GM04504 (cell line): ENCODE results near the gene RNF168.
"Not testable (repeated sequence)": the region's sequence is repeated elsewhere in the genome, so short reads cannot be mapped to it uniquely, and the experiment has no call there.

Experiments used
- DNase-seq: peaks from one replicate; pipeline ENCODE4 v3.0.0-alpha.2; 2012; ENCODE audit warnings: low read depth

RNF168 gene

DNA sequence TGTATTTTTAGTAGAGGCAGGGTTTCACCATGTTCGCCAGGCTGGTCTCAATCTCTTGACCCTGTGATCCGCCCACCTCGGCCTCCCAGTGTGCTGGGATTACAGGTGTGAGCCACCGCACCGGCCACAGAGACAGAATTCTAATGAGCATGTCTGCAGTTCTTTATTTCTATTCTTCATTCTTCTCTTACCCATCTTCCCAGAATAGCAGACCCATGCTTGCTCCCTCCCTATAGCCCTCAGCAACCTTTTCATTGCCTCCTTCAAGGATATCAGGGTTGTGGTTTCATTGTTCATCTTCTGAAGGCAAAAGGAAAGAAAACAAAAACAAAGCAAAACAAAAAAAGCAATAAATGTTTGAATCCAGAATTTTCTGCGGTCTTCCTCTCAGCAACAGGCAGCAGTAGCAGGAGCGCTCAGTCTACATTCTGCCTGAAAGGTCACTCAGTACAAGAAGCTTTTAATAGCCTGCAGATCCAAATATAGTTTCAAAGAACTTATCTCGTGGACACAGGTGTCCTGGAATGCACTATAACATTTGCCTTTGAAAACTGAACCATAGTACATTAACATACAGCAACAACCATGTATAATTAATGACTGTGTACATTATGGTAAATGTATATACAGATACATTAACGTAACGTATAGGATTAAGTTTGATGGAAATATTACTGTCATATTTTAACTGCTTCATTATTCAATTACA, 11.5 kb upstream of the RNF168 start, which contains the start of gene SMCO1:
SMCO1 (minus strand) TSS at position 434 of the 709 bp plus-strand sequence; CDS start at position 297, 137 bp downstream.
- DNase-seq, result no peak

DNA sequence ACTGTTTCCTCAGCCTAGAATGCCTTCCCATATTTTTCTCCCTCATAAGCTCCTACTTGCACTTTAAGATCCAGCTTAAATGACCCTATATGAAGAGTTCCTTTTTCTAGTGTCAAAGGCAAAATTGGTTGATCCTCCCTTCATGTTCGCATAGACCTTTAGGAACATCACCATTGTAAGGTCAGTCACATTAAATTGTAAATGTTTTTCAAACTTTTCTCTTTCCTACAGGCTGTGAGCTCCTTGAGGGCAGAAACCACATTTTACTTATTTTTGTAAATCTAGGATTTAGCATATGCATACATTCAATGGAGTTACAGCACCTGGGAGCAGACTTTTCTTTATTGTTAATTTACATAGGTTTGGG, 10.8 kb upstream of the RNF168 start:
- no peak for DNase-seq

DNA sequence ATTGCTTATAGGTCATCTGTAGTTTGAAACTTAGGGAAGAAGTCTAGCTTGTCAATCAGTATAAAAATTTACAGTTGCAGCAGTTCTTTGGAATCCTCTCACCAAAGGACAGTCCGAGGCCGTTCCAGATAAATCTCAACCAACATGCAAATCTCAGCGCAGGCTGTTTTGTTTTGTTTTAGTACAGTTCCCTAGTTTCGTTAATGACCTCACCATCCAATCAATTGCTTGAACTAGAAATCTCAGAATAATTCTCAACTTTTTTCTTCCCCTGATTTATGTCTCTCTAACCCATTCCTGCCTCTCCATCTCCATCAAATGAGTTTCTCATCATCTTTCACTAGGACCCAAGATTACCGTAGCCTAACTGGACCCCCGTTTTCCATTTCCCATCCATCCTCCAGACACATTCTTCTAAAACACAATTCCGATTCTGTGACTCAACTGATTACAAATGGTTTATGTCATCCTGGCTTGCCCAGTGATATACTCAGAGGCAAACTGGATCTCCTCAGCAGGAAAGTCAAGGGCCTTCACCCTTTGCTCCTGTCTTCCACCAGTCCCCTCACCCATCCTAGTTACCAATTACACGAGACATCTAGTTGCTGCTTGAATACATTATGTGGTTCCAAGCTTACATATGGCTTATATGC, 10.3 kb upstream of the RNF168 start:
- no peak for DNase-seq

DNA sequence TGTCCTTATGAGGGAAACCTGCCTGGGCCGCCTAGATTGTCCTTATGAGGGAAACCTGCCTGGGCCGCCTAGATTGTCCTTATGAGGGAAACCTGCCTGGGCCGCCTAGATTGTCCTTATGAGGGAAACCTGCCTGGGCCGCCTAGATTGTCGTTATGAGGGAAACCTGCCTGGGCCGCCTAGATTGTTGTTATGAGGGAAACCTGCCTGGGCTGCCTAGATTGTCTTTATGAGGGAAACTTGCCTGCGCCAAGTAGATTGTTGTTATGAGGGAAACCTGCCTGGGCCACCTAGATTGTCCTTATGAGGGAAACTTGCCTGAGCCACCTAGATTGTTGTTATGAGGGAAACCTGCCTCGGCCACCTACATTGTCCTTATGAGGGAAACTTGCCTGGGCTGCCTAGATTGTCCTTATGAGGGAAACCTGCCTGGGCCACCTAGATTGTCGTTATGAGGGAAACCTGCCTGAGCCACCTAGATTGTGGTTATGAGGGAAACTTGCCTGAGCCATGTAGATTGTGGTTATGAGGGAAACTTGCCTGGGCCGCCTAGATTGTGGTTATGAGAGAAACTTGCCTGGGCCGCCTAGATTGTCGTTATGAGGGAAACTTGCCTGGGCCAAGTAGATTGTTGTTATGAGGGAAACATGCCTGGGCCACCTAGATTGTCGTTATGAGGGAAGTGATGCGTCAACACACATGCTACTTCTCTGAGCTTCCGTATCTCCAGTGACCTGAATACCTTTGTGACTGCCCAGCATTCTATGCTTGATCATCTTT, 8.3 kb upstream of the RNF168 start:
- not testable (repeated sequence) for DNase-seq

DNA sequence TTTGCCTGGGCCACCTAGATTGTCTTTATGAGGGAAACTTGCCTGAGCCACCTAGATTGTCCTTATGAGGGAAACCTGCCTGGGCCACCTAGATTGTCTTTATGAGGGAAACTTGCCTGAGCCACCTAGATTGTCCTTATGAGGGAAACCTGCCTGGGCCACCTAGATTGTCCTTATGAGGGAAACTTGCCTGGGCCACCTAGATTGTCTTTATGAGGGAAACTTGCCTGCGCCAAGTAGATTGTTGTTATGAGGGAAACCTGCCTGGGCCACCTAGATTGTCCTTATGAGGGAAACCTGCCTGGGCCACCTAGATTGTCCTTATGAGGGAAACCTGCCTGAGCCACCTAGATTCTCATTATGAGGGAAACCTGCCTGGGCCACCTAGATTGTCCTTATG, 7.5 kb upstream of the RNF168 start:
- not testable (repeated sequence) for DNase-seq

DNA sequence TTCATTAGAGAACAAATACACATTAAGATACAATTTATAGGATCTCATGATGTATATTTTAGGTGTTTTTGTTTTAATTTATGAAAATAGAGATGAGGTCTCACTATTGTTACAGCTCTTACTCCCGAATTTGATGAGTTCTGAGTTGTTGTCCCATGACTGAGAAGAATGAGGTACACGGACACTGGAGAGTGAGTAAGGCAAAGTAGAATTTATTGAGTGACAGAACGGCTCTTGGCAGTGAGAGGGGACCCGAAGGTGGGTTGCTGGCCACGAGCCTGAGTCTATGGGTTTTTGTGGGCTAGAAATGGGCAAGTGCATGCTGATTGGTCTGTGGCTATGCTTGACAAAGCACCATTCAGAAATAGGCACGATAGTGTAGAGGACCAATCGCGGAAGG, 3.1 kb upstream of the RNF168 start:
- DNase-seq, result no peak

DNA sequence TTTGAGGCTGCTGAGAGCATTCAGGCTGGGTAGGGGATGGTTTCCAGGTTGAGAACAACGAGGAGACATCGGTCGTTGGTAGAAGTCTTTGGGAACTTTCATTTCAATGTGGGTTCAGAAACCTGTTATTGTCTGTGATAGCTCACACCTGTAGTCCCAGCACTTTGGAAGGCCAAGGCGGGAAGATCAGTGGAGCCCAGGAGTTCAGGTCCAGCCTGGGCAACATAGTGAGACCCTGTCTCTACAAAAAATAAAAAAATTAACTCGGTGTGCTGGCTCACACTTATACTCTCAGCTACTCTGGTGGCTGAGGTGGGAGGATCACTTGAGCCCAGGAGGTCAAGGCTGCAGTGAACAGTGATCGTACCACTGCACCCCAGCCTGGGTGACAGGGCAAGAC, 988 bp upstream of the RNF168 start:
- no peak for DNase-seq

DNA sequence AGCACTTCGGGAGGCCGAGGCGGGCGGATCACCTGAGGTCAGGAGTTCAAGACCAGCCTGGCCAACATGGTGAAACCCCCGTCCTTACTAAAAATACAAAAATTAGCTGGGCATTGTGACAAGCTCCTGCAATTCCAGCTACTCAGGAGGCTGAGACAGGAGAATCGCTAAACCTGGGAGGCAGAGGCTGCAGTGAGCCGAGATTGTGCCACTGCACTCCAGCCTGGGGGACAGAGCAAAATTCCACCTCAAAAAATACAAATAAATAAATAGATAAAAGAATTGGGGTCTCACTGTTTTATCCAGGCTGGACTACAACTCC, 470 bp upstream of the RNF168 start:
- DNase-seq, result not testable (repeated sequence)

DNA sequence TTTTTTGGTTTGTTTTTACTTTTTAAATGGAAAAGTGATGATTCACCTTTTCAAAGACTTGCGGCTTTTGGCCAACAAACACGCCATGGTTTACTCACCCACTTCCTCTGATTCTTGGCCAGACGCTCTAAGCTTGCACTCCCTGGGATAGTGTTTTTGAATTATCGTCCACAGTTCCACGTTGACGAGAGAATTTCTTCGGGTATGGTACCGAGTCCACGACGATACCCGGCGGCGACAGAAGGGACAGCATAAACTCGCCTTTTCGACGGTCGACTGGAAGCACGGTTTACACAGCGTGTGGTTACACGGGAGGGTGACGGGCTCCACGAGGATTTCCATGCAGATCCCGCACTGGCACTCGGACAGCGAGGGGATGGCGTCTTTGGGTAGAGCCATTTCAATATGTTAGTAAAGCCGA, 783 bp downstream of the RNF168 start:
- DNase-seq, result peak; percentile 76

DNA sequence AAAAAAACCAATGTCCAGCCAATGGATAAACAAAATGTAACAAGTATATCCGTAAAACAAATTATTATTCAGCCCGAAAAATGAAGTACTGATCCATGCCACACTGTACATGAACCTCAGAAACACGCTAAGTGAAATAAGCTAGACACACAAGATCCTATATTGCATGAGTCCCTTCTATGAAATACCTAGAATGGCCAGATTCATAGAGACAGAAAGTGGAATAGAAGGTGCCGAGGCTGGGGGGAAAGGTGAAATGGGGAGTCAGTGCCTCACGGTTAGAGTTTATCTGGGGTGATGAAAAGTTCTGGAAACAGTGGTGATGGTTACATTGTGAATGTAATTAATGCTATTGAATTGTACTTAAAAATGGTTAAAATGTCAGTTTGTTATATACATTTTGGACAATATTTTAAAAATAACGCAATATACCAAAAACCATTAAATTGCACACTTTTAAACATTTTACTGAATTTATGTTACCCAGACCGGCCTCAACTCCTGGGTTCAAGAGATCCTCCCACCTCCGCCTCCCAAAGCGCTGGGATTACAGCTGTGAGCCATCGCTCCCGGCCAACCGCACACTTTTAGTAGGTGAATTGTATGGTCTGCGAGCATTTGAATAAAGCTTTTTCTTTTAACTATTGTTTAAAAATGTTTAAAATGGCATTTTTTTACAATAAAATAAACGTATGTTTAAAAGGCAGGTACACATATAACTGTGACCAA, 2.1 kb downstream of the RNF168 start:
- no peak for DNase-seq

DNA sequence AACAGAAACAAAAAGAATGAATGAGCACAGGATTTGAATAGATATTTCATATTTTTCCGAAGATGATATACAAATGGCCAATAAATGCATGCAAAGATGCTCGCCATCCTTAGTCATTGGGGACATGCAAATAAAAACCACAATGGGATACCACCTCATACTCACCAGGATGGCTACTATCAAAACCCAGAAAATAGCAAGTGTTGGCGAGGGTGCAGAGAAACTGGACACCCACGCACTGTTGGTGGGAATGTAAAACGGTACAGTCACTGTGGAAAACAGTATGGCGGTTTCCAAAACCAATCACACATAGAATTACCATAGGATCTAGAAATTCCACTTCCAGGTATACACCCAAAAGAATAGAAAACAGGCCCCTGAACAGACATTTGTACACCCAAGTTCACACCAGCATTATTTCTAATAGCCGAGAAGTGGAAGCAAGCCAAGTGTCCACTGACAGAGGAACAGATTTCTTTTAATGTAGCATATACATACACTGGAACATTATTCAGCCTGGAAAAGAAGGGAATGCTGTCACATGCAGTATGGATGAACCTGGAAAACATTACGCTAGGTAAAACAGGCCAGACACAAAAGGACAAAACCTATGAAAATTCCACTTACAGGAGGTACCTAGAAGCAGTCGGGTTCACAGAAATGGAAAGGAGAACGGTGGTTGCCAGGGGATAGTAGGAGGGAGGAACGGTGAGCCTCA, 3.6 kb downstream of the RNF168 start:
- no peak for DNase-seq

DNA sequence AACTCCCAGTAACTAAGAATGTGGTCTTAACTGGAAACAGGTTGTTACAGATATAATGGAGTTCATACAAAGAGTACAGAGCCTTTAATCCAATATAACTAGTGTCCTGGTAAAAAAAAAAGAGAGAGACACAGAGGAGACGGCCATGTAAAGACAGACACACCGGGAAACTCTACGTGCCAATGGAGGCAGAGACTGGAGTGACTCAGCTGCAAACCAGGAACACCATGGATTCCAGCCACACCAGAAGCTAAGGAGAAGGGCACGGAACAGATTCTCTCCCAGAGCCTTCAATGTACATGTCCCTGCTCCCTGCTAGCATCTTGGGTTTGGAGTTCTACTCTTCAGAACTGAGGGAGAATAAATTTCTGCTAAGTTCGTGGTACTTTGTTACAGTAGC, 4.5 kb downstream of the RNF168 start:
- peak; percentile 20 for DNase-seq

DNA sequence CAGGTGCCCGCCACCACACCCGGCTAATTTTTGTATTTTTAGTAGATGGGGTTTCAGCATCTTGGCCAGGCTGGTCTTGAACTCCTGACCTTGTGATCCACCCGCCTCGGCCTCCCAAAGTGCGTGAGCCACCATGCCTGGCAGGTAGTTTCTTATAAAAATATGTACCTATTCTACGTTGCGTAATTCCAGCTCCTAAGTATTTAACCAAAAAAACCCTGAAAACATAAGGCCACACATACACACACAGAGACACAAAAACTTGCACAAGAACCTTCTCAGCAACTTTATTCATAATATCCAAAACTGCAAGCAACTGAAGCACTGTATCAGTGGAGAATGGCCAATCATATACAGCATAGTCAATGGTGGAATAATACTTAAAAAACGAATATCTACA, 5.3 kb downstream of the RNF168 start:
- DNase-seq, result no peak

DNA sequence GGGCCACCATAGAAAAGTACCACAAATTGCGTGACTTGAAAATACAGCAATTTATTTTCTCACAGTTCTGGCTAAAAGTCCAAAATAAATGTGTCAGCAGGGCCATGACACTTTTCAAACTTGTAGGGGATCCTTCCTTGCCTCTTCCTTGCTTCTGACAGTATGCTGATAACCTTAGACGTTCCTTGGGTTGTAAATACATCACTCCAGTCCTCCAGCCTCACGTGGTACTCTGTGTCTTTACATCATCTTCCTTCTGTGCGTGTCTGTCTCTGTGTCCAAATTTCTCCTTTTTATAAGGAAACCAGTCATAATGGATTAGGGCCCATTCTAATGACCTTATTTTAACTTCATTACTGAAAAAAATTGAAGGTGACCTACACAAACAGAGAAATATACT, 7.4 kb downstream of the RNF168 start:
- DNase-seq, result no peak

DNA sequence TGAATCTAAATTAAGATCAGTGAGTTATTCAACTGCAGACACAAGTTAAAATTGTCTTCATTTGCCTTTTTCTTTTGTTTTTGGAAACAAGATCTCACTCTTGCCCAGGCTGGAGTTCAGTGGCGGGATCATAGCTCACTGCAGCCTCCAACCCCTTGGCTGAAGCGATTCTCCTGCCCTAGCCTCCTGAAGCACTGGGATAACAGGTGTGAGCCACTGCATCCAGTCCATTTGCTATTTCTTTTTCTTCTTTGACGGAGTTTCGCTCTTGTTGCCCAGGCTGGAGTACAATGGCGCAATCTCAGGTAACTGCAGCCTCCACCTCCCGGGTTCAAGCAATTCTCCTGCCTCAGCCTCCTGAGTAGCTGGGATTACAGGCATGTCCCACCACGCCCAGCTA, 10.3 kb downstream of the RNF168 start:
- DNase-seq, result no peak

DNA sequence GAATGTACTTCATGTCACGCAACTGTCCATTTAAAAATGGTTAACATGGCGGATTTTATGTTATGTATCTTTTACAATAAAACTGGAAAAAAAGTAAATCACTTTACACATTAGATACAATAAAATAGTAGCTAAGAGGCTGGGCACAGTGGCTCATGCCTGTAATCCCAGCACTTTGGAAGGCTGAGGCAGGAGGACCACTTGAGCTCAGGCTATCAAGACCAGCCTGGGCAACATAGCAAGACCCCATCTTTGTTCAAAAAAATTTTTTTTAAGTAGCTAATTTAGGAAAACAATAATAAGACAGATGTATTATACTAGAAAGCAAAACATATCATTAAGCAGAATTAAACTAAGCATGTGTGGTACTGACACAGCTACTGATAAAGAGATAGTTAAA, 11.5 kb downstream of the RNF168 start:
- DNase-seq, result no peak

DNA sequence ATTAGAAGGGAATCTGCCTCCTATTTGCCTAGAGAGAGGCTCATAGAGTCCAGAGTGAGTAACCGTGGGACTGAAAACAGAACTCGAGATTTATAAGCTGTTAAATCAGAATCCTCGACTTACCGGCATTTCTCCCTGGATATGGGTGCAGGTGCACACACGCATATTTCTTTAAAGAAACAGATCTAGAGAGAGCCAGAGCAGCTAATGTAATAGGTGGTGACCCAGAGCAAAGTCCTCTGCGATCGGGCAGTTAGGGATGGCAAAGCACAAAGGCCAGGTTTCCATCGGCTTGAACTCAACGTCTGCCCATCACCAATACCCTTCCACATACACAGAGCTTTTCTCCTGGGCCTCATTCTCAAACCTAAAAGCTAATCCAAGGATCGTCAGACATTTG, 13.8 kb downstream of the RNF168 start:
- no peak for DNase-seq

DNA sequence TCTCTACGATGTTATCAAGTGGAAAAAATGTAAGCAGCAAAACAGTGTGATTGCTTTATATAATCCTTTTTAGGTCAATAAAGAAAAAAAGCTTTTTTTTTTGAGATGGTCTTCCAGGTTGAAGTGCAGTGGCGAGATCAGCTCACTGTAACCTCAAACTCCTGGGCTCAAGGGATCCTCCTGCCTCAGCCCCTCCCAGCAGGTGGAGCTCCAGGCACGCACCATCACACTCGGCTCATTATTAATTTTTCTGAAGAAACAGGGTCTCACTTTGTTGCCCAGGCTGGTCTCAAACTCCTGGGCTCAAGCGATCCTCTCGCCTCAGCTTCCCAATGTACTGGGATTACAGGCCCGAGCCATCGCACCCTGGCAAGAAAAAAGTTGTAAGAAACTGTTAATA, 17.3 kb downstream of the RNF168 start:
- no peak for DNase-seq

DNA sequence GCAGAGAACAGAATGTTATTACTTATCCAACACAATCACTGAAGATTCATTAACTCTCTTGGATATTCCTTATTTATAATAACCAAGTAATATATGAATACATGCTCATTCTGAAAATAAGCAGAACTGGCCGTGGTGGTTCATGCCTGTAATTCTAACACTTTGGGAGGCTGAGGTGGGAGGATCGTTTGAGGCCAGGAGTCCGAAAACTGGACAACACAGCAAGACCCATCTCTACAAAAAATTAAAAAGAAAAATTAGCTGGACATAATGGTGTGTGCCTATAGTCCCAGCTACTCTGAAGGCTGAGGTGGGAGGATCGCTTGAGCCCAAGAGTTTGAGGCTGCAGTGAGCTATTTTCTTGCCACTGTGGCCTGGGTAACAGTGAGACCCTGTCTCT, 25.9 kb downstream of the RNF168 start:
- DNase-seq, result no peak

DNA sequence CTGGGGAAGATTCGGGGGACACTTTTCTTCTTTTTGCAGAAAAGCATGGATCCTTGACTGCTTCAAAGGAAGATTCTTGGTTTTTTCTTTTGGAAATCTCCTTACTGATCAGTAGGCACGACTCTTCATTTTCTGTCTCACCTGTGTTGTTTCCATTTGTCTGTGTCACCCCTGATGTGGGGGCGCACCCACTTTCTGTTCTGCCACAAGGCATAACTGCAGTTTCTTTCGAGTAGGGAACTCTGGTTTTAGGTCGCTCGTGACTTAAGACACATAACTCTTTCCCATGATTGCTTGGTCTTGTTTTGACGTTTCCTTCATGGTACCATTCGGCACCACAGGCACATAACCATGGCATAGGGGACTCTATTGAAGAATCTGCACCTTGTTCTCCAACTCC, 31.3 kb downstream of the RNF168 start:
- no peak for DNase-seq

DNA sequence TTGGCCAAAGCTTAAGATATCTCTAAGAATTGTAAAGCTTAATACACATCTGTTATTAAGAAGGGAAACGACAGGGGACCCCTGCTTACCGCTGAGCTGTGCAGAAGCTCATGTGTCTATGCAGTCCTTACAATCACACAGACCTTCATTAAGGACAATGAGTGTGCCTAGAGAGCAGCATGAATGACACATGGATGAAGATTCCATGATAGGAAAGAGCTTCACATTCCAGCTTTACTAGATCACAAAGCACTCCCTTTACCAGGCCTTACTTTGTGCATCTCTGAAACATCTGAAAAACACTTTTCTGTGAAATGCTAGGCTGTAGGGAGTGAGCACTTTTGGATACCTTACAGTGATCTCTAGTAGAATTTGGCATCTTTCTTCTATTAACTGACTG, 32.0 kb downstream of the RNF168 start:
- peak; percentile 11 for DNase-seq

DNA sequence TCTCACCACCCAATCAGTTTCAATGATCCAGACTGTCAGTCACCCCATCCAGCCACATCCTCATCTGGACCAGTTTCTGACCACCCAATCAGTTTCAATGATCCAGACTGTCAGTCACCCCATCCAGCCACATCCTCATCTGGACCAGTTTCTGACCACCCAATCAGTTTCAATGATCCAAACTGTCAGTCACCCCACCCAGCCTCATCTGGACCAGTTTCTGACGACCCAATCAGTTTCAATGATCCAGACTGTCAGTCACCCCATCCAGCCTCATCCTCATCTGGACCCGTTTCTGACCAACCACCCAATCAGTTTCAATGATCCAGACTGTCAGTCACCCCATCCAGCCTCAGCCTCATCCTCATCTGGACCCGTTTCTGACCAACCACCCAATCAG, 33.4 kb downstream of the RNF168 start:
- DNase-seq, result not testable (repeated sequence)
